ENCODE data around the gene S100A7A. TPM values are rescaled to one million over a fixed set of nuclear protein-coding genes. Genes with fewer than 3 reads are reported as not detected.

The S100A7A gene
- not detected in 5 replicates for total RNA-seq (2022; extraction: Qiagen RNA extraction)

DNA sequence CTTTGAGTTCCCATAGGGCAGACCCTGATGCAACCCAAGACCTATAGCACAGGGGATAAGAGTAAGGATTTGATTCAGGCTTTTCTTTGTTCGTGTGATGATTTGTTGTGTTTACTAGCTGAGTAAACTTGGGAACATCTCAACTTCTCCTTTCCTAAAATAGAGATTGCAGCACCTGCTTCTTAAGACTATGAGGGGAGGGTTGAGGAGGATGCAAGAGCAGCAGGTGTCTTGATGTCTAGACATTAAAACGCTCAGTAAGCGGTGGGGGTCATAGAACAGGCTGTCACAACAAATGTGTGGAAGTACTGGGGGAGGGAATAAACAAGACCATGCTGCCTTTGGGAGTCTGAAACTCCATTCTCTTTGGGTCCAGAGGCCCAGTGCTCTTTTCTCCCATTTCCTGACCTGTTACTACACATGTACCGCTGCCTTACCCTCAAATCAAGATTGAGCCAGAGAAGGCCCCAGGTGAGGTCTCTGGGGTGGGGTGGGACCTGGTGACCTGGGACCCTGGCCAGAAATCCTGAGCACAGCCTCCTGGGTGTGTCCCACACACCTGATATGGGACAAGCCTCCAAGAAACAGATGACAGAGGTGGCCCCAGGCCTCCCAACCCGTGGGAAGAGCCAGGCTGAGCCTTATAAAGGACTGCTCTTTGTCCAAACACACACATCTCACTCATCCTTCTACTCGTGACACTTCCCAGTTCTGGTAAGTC, at the start of gene S100A7A:
Gene S100A7A (plus strand): TSS at position 671 of the 721 bp plus-strand sequence. CDS start 1,563 bp downstream, outside the sequence.

DNA sequence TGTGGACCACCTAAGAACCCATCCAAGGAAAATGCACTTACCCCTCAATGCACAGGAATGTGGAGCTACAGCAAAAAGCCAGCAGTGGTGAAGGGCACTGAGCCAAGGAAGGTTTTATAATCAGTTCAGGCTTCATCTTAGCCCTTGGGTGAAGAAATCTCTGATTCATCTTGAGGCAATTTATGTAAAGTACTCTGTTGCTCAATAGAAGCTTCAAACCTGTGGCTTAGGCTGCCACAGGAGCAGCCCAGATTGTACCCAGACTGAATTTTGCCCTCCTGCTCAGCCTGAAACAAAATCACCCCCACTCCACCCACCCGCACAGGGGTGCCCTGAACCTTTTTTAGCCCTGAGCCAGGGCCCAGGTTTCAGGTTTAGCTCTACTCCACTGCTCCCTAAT, 40.8 kb upstream of the S100A7A start, which contains the start of gene S100A12:
Gene S100A12 (minus strand): TSS at position 111 of the 400 bp plus-strand sequence. CDS start 1,029 bp downstream, outside the sequence.

DNA sequence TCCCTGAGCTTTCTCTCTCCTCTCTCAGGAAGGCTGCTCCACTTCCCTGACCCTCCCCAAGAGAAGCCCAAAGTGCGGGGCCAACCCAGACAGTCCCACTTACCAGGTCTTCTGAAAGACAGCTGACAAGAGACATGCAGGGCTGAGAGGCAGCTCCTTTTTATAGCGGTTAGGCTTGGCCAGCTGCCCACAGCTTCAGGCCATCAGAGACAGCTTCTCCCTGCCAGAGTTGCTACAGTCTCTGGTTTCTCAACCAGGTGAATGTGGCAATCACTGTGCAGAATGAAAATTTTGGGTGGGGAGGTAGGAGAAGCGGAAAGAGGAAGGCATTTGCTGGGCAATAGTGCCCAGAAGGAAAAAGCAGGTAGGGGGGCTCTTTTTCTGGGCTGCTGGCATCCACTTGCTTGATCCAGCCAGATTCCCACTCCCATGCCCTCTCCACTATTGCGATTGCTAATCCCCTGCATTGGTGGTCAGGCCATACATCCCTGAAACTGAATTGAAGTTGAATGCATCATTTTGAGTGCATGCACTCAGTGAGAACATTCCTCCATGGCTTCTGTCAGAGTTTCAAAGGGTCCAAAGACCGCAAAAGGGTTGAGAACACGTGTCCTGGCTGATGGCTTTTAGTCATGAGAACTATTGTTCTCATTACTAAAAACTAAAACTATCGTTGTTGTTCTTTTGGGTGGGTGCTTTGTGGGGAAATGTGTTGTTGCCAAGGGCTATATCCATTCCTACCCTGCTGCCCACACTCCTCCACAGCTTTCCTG, 25.2 kb upstream of the S100A7A start, which contains the start of gene S100A8:
Gene S100A8 (minus strand): TSS at position 136 of the 773 bp plus-strand sequence. CDS start 538 bp downstream, outside the sequence.

DNA sequence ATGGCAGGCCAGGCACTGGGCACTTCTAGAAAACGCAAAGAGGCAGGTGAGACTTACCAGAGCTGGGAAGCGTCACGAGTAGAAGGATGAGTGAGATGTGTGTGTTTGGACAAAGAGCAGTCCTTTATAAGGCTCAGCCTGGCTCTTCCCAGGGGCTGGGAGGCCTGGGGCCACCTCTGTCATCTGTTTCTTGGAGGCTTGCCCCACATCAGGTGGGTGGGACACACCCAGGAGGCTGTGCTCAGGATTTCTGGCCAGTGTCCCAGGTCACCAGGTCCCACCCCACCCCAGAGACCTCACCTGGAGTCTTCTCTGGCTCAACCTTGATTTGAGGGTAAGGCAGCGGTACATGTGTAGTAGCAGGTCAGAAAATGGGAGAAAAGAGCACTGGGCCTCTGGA, 44.2 kb downstream of the S100A7A start, which contains the start of gene S100A7:
Gene S100A7 (minus strand): TSS at position 101 of the 400 bp plus-strand sequence. CDS start 1,638 bp downstream, outside the sequence.

Other genes starting within 250 kb of the S100A7A start
- gene LELP1, start 213.1 kb upstream of the S100A7A start, total RNA-seq (2022; extraction: Qiagen RNA extraction) = not detected in 5 replicates
- gene PRR9, start 198.9 kb upstream of the S100A7A start, total RNA-seq (2022; extraction: Qiagen RNA extraction) = 0.10 TPM in 1 of 5 replicates, not detected in the others
- gene LORICRIN, start 156.8 kb upstream of the S100A7A start, total RNA-seq (2022; extraction: Qiagen RNA extraction) = not detected in 5 replicates
- not detected in 5 replicates for gene PGLYRP3, start 103.6 kb upstream of the S100A7A start, total RNA-seq (2022; extraction: Qiagen RNA extraction)
- not detected in 5 replicates for gene PGLYRP4, start 67.7 kb upstream of the S100A7A start, total RNA-seq (2022; extraction: Qiagen RNA extraction)
- gene S100A9, start 58.7 kb upstream of the S100A7A start, total RNA-seq (2022; extraction: Qiagen RNA extraction) = 0.49 to 0.92 TPM (median 0.54 TPM) in 5 replicates
- not detected in 5 replicates for gene S100A12, start 40.9 kb upstream of the S100A7A start, total RNA-seq (2022; extraction: Qiagen RNA extraction)
- gene S100A8, start 25.4 kb upstream of the S100A7A start, total RNA-seq (2022; extraction: Qiagen RNA extraction) = not detected in 5 replicates
- gene S100A7, start 44.1 kb downstream of the S100A7A start, total RNA-seq (2022; extraction: Qiagen RNA extraction) = not detected in 5 replicates
- 2,947 to 3,960 TPM (median 3,059 TPM) in 5 replicates for gene S100A6, start 119.5 kb downstream of the S100A7A start, total RNA-seq (2022; extraction: Qiagen RNA extraction)
- gene S100A5, start 124.4 kb downstream of the S100A7A start, total RNA-seq (2022; extraction: Qiagen RNA extraction) = 0.50 to 1.9 TPM (median 0.75 TPM) in 5 replicates
- 1,278 to 1,937 TPM (median 1,356 TPM) in 5 replicates for gene S100A4, start 129.3 kb downstream of the S100A7A start, total RNA-seq (2022; extraction: Qiagen RNA extraction)
- gene S100A3, start 132.7 kb downstream of the S100A7A start, total RNA-seq (2022; extraction: Qiagen RNA extraction) = 120 to 134 TPM (median 130 TPM) in 5 replicates
- 22.8 to 28.7 TPM (median 26.8 TPM) in 5 replicates for gene S100A2, start 149.3 kb downstream of the S100A7A start, total RNA-seq (2022; extraction: Qiagen RNA extraction)
- 467 to 520 TPM (median 496 TPM) in 5 replicates for gene S100A16, start 196.6 kb downstream of the S100A7A start, total RNA-seq (2022; extraction: Qiagen RNA extraction)
- gene S100A14, start 199.8 kb downstream of the S100A7A start, total RNA-seq (2022; extraction: Qiagen RNA extraction) = 0.21 to 0.50 TPM (median 0.35 TPM) in 5 replicates
- gene S100A13, start 211.0 kb downstream of the S100A7A start, total RNA-seq (2022; extraction: Qiagen RNA extraction) = 145 to 196 TPM (median 153 TPM) in 5 replicates
- gene S100A1, start 211.9 kb downstream of the S100A7A start, total RNA-seq (2022; extraction: Qiagen RNA extraction) = 0.44 to 0.87 TPM (median 0.70 TPM) in 5 replicates
- gene CHTOP, start 217.5 kb downstream of the S100A7A start, total RNA-seq (2022; extraction: Qiagen RNA extraction) = 74.8 to 81.8 TPM (median 78.0 TPM) in 5 replicates
- gene SNAPIN, start 242.2 kb downstream of the S100A7A start, total RNA-seq (2022; extraction: Qiagen RNA extraction) = 55.1 to 60.1 TPM (median 56.8 TPM) in 5 replicates

Measured in A549 treated with dexamethasone at 1 μM for 4 hours (cell line).